SIG-M5 (cell line): ENCODE results near the gene A2ML1.
"Not testable (repeated sequence)": the region's sequence is repeated elsewhere in the genome, so short reads cannot be mapped to it uniquely, and the experiment has no call there.

ENCODE experiments used
- DNase-seq: peaks from one replicate; lab custom pipeline; 2025; lab: John Stamatoyannopoulos, UW

Gene A2ML1

DNA sequence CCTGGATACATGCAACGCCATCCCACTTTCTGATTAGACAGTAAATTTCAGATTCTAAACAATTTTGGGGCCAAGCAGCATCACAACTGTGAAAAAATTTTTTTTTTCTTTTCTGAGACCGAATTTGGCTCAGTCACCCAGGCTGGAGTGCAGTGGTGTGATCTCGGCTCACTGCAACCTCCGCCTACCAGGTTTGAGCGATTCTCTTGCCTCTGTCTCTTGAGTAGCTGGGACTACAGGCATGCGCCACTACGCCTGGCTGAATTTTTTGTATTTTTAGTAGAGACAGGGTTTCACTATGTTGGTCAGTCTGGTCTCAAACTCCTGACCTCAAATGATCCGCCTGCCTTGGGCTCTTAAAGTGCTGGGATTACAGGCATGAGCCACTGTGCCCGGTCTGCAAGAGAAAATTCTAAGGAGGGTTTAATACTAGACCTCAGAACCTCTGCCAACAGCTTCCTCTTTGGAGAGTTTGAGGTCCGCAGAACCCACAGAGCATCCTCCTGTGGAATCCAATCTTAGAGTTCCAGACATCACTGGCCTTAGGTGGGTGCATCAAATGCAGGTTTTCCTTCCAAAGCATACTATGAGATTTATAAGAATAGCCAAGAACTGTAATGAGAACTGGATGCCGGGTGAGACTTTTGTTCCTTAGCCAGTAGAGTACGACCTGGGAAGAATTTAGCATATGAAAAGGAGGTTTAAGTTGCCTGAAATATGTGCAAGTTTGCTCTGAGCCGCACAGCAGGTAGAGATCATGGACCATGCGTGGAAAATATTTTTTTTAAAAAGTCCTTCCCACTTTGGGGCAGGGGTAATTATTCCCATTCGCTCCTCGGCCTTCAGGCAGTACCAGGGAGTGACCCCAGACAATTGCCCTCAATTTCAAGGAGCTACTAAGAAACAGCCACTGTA, 84.1 kb downstream of the A2ML1 start:
- DNase-seq: no peak

- DNase-seq: no peak
These were observed 85.1 kb downstream of the A2ML1 start for GRCh38 chr12:8907513-8907912.

DNA sequence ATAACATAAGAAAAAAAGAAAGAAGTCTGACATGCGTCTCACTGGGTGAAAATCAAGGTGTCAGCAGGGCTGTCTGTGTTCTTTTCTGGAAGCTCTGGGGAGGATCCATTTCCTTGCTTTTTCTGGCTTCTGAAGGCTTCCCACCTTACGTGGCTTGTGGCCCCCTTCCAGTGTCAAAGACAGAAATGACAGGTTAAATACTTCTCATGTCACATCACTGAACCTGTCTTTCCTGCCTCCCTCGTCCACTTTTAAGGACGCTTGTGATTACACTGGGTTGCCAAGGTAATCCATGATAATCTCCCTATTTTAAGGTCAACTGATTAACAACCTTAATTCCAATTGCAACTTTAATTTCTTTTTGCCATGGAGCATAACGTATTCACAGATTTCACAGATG, 87.3 kb downstream of the A2ML1 start:
- no peak for DNase-seq

DNA sequence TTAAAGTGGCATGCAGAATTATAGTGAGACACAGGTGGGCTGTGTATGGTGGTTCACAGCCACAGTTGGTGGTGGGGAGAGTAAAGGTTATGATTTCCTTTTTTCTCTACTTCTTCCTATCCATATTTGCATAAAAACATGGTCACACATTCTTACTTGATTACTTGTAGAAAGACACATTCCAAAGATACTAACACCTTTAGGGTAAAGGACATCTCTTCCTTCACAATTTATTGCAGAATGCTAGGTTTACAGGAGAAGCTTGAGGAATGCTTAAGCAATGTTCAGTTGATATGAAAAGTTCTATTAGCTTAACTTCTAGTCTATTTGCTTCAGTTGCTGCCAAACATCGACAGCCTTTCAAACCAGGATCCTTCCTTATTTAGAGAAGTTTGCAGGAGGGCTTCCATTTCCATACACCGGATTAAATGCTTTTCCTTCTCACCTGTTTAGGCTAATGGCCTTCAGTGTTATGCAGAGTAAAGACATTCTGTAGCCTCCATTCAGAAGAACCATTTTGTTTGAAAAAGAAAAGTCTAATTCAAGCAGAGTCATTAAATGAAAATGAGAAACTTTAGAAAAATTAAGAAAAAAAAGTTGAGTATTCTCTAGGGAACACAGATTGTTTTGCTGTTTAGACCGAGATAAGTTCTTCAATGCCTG, 89.3 kb downstream of the A2ML1 start:
- DNase-seq: no peak

GRCh38 chr12:8912914-8913313, 90.5 kb downstream of the A2ML1 start:
- no peak for DNase-seq

DNA sequence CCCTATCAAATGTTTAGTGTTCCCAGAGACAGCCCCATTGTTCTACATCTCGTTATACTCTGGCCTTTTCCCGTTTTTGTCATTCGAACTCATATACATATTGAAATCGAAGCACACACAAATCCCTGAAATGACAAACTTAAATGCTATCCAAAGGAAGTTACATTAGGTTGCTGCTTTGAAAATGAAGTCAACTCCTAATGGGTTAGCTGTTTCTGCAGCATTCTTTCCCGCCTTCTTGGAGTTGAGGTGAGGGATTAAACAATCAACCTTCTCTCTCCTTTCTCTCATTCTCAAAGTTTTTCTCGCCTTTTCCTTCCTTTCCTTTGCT, 91.2 kb downstream of the A2ML1 start:
- DNase-seq: no peak

DNA sequence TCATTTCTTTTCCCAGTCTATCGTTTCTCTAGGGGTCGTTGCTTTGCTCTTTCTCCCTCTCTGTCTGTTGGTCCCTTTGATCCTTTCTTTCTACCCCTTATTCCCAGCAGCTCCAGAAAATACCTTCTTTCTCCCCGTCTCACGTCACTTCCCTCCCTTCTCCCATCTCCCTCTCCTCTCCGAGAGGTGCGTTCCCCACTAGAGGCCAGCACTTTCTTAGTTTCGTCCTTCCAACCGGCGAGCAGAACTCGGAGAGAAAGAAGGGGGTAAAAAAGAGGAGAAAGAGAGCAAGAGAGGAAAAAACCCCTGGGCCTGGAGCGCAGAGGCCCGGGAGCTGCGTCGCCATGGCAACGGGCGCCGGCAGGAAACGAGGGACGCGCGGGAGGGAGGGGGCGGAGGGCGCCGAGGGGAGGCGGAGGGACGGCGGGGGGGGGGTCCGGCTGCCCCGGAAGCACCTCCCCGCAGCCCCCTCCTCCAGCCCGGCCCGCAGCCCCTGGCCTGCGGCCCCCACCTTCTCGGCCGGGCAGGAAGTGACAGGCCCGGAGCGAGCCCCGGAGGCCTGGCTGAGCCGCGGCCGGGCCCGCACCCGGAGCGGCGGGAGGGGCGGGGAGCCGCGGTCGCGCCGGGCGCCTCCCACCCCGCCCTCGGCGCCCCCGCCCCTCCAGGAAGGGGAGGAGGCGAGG, 91.8 kb downstream of the A2ML1 start, which contains the start of gene PHC1:
Gene PHC1, plus strand, starts transcription at position 477 of the 683 bp plus-strand sequence. CDS start 3,169 bp downstream, outside the sequence.
- not testable (repeated sequence) for DNase-seq

DNA sequence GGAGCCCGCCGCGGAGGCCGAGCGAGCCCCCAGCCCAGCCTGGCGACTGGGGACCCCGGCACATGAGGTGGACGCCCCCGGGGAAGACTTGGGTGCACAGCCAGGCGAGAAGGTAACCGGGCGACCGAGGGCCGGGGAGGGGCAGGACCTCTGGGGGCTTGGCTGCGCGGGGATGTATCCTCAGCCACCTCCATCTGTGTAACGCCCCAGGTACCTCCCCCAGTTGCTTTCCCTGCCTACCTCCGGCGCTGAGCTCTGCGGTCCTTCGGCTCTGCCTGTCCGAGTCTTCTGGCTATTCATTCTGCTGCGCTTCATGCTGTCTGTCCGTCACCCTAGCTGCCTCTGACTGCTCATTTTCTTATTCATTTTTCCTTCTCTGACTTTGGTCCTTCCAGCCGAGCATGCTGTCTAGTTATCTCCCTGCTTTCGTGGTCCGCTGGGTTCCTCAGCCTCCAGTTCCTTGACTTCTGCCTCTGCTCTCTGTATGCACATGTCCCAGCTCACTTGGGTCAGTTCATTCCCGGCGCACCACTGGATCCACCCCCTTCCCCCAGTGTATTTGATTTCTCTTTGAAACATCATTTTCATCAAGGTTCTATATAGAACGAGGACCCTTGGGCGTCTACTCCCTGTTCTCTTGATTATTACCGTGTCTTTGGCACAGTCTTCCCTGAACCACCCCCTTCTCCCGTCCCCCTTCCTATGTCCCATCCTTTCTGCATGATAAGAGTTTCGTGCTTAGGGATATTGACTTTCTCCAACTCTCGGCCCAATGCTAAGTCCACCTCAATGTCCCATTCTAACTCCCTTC, 92.5 kb downstream of the A2ML1 start:
- DNase-seq: no peak

DNA sequence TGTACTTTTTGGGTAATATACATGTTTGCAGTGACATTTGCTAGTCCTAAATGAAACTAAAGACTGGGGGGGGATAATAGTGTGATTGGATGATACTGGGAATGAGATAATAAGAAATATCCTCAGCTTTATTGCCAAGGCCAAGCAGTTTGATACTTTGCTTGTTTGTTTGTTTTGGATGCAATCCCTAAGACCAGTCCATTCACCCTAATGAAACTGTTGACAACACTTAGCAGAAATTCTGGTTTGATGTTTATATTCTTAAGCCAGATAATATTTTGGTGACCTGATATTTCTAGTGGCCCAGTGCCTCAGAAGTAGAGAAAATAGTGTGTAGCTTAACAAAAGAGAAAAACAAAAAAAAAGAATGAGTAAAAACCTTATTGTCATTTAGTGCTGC, 93.7 kb downstream of the A2ML1 start:
- DNase-seq: no peak

- no peak for DNase-seq
These were observed 94.6 kb downstream of the A2ML1 start for GRCh38 chr12:8917031-8917430.

DNA sequence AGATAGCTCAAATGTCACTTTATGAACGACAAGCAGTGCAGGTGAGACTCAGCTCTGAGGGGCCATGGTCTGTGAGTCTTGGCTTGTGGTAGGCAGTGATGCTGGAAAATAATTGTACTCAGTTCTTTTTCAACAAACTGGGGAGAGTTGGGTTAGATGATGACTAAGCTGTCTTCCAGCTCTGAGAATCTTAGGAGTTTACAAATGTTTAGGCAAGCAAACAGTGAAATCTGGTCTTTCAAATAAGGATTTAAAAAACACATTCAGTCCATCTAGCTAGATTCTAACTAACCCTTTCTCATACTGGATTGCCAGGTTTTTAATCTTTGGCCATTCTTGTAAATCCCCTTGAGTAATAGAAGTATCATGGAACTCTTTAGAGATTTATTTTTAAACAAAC, 95.3 kb downstream of the A2ML1 start:
- DNase-seq: no peak

- not testable (repeated sequence) for DNase-seq
These were observed 97.2 kb downstream of the A2ML1 start for GRCh38 chr12:8919643-8920042.

DNA sequence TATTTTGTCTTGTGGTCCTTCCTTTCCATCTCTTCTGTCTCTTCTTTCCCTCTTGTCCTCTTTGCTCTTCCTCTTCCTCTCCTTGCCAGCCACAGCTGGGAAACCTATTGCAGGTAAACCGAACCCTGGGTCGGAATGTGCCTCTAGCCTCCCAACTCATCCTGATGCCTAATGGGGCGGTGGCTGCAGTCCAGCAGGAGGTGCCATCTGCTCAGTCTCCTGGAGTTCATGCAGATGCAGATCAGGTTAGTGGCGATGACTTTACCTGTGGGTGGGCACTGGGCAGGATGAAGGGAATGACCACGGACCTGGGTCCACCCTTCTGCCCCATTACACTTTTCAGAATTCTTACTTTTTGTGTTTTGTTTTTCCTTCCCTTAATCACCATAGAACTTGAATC, 100.1 kb downstream of the A2ML1 start:
- no peak for DNase-seq
